ENCODE data around the gene GULP1.

- TF ChIP-seq EZH2 (IDR thresholded peaks at IDR 0.05; ENCODE audit: borderline replicate concordance, low read depth, low read length, severe bottlenecking) (no peak), CTCF (IDR thresholded peaks at IDR 0.05; ENCODE audit: borderline replicate concordance, extremely low read depth, low read length, poor library complexity, severe bottlenecking) (no peak)
Observed at GRCh38 chr2:188251034-188251433, 40.6 kb upstream of the GULP1 start.

Measured in DND-41 (cell line).